Left ventricle myocardium inferior (tissue), 1 donor: ENCODE measurements around the gene BCAS4. TPM values are rescaled to one million over a fixed set of nuclear protein-coding genes. Genes with fewer than 3 reads are reported as not detected.
"Not testable (repeated sequence)": the region's sequence is repeated elsewhere in the genome, so short reads cannot be mapped to it uniquely, and the experiment has no call there.

Experiments used
- DNase-seq: peaks from one replicate; pipeline ENCODE4 v3.0.0-alpha.2; 2020
- H3K27ac ChIP-seq: fragments of 200-600 bp; replicated peaks from 2 replicates; pipeline ENCODE4 v1.8.0; 2021
- H3K27me3 ChIP-seq: fragments of 200-600 bp; 2 replicates; pipeline ENCODE4 v1.8.0; 2021; ENCODE audit warnings: low read depth
- H3K36me3 ChIP-seq: fragments of 200-600 bp; 2 replicates; pipeline ENCODE4 v1.8.0; 2021
- H3K4me1 ChIP-seq: fragments of 200-600 bp; 2 replicates; pipeline ENCODE4 v1.8.0; 2021
- H3K4me3 ChIP-seq: fragments of 200-600 bp; 2 replicates; pipeline ENCODE4 v1.8.0; 2021; ENCODE audit warnings: mild to moderate bottlenecking, moderate library complexity
- H3K9me3 ChIP-seq: fragments of 200-600 bp; replicated peaks from 2 replicates; pipeline ENCODE4 v1.8.0; 2021
- CTCF ChIP-seq: fragments of 200-600 bp; IDR thresholded peaks from 2 replicates; pipeline ENCODE4 v1.8.0; 2021; ENCODE audit warnings: antibody characterized with exemption, mild to moderate bottlenecking, borderline replicate concordance
- intact Hi-C: fragments of 100-400 bp; cut with micrococcal nuclease; formaldehyde crosslinking; loops from one replicate; pipeline ENCODE4 v1.11.0; 2022
- total RNA-seq: library from RNA; stranded (reverse); fragmentation: NEBNext Ultra II Directional; extraction: Animal tissue kit (Norgen Biotek cat#: 25700); gene quantifications from one replicate; pipeline ENCODE4 v1.2.1, GENCODE V29; 2021
- donor health status: DM: no; HTN: yes; CAD: no; lungs with severe emphysema.

The BCAS4 gene
- total RNA-seq, 1 donor from 2014 or later = 2.1 TPM

- intact Hi-C loops = no loop called here
- Histone ChIP-seq H3K4me3 (no peak overlapping the region), H3K36me3 (no peaks in the 10 kb centered on the region), H3K4me1 (peaks cover 17% of the 10 kb centered on the region), H3K27ac (no peak overlapping the region), H3K27me3 (no peaks in the 10 kb centered on the region), H3K9me3 (no peaks in the 10 kb centered on the region)
- TF ChIP-seq CTCF = no peak
- DNase-seq = no peak
These were observed 29.2 kb upstream of the BCAS4 start for GRCh38 chr20:50765674-50766073.

GRCh38 chr20:50766955-50767809, 27.7 kb upstream of the BCAS4 start:
- DNase-seq, H3K9me3 ChIP-seq, H3K4me3 ChIP-seq, H3K27ac ChIP-seq, H3K27me3 ChIP-seq, H3K36me3 ChIP-seq, intact Hi-C loops: not testable (repeated sequence)
- H3K4me1 ChIP-seq = peaks cover 12% of the 10 kb centered on the region

GRCh38 chr20:50768991-50769390, 25.9 kb upstream of the BCAS4 start:
- H3K27ac ChIP-seq, intact Hi-C loops, DNase-seq, H3K4me1 ChIP-seq, H3K27me3 ChIP-seq, H3K9me3 ChIP-seq, H3K4me3 ChIP-seq, H3K36me3 ChIP-seq: not testable (repeated sequence)

GRCh38 chr20:50769551-50770085, 25.2 kb upstream of the BCAS4 start:
- H3K9me3 ChIP-seq, H3K4me3 ChIP-seq, H3K4me1 ChIP-seq, H3K27me3 ChIP-seq, DNase-seq, intact Hi-C loops, H3K36me3 ChIP-seq, H3K27ac ChIP-seq: not testable (repeated sequence)

GRCh38 chr20:50771419-50772080, 23.3 kb upstream of the BCAS4 start:
- H3K4me1 ChIP-seq, intact Hi-C loops, H3K36me3 ChIP-seq, H3K9me3 ChIP-seq, H3K4me3 ChIP-seq, H3K27me3 ChIP-seq, H3K27ac ChIP-seq, DNase-seq: not testable (repeated sequence)

- TF ChIP-seq CTCF = no peak
- Histone ChIP-seq H3K4me3 (no peak overlapping the region), H3K4me1 (no peaks in the 10 kb centered on the region), H3K9me3 (no peaks in the 10 kb centered on the region), H3K36me3 (no peaks in the 10 kb centered on the region), H3K27ac (no peak overlapping the region), H3K27me3 (peaks cover 8% of the 10 kb centered on the region)
- intact Hi-C loops = no loop called here
- no peak for DNase-seq
These were observed 22.3 kb upstream of the BCAS4 start for GRCh38 chr20:50772420-50773185.

- no peak for TF ChIP-seq CTCF
- Histone ChIP-seq H3K27ac (no peak overlapping the region), H3K36me3 (no peaks in the 10 kb centered on the region), H3K9me3 (no peaks in the 10 kb centered on the region), H3K4me3 (no peak overlapping the region), H3K27me3 (peaks cover 12% of the 10 kb centered on the region), H3K4me1 (no peaks in the 10 kb centered on the region)
- intact Hi-C loops = no loop called here
- no peak for DNase-seq
These were observed 20.3 kb upstream of the BCAS4 start for GRCh38 chr20:50774515-50774914.
